Peyer's patch (tissue), 4 donors: ENCODE data around the gene FOXRED1. TPM values are rescaled to one million over a fixed set of nuclear protein-coding genes. Genes with fewer than 3 reads are reported as not detected.

Source experiments
- DNase-seq, 3 donors: peaks; one replicate each; pipeline ENCODE4 v3.0.0-alpha.2; 2017 to 2019
- H3K27ac ChIP-seq, 4 donors: fragments of 200-600 bp; sonication (generic); one replicate each; pipeline ENCODE4 v1.5.1; 2016 to 2019
- H3K27me3 ChIP-seq, 2 donors: fragments of 200-600 bp; sonication (generic); one replicate each; pipeline ENCODE4 v1.5.1; 2019
- H3K36me3 ChIP-seq, 3 donors: fragments of 200-600 bp; sonication (generic); one replicate each; pipeline ENCODE4 v1.5.1; 2016 to 2019
- H3K4me1 ChIP-seq, 4 donors: fragments of 200-600 bp; sonication (generic); one replicate each; pipeline ENCODE4 v1.5.1; 2016 to 2019
- H3K4me3 ChIP-seq, 4 donors: fragments of 200-600 bp; sonication (generic); 1 replicate in 3 of 4; 2 replicates in 1 of 4; pipeline ENCODE4 v1.5.1; 2016 to 2019; ENCODE audit warnings: mild to moderate bottlenecking in 1 of 4
- H3K9me3 ChIP-seq, 4 donors: fragments of 200-600 bp; sonication (generic); one replicate each; pipeline ENCODE4 v1.5.1; 2016 to 2019; ENCODE audit warnings: mild to moderate bottlenecking in 1 of 4
- POLR2A ChIP-seq, 2 donors: fragments of 450-650 bp; IDR thresholded peaks; one replicate each; pipeline ENCODE4 v1.5.1; 2017; ENCODE audit warnings: antibody characterized with exemption in 2 of 2, mild to moderate bottlenecking in 2 of 2, moderate library complexity in 2 of 2
- total RNA-seq, 4 donors: library from RNA; depleted of rRNA; stranded (reverse); fragments of >200 nt; gene quantifications; one replicate each; pipeline ENCODE4 v1.1.0, GENCODE V29; 2016
- TF ChIP-seq, protein P1 (sequence below), 6 experiments: fragments of 450-650 bp in 4 of 6; fragments of 200-600 bp in 2 of 6; sonication (generic) in 1 of 6; IDR thresholded peaks; one replicate each; pipeline ENCODE4 v1.5.1; 2017 to 2019; ENCODE audit warnings: antibody characterized with exemption in 6 of 6, mild to moderate bottlenecking in 3 of 6, moderate library complexity in 1 of 6

Gene FOXRED1
- total RNA-seq, 4 donors from 2014 or later: 15.9 to 47.9 (median 22.9) TPM

DNA sequence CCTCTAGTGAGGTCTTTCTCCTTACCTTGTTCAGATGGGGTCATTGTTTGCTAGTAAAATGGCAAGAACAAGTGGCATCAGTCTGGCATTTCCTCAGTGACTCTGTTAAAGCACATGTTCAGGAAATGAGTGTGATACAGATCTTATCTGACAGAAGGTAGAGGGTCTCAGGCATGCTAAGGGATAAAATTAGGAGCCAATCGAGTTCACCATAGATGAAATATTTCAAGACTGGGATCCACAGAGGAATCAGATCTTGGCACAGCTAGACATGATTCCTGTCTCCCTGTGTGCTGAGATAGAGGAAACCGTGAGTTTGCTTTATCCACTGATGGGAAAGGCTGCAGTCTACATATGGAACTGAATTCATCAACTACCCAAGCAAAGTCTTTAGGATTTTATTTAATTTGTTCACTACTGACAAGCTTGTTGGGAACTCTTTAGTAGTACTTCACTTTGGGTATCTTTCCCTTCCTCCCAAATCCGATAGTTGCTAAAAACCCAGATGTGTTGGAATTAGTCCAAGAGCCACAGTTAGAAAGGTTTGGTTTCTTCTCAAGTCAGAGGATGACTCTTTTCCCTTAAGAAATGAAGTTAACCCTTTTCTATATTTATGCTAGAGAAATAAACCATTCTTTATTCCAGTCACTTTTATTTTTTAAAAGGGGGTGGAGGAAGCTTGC is 39.0 kb upstream of the FOXRED1 start:
- Histone ChIP-seq H3K27ac (no peak overlapping the region), H3K4me1 (peaks cover 0 to 13% (median 0%) of the 10 kb centered on the region in 4 donors), H3K27me3 (no peaks in the 10 kb centered on the region), H3K9me3 (no peaks in the 10 kb centered on the region), H3K4me3 (no peak overlapping the region), H3K36me3 (peaks cover 0 to 11% (median 0%) of the 10 kb centered on the region in 3 donors)
- no peak for TF ChIP-seq POLR2A (IDR thresholded peaks at IDR 0.05)
- TF ChIP-seq, protein P1, sequence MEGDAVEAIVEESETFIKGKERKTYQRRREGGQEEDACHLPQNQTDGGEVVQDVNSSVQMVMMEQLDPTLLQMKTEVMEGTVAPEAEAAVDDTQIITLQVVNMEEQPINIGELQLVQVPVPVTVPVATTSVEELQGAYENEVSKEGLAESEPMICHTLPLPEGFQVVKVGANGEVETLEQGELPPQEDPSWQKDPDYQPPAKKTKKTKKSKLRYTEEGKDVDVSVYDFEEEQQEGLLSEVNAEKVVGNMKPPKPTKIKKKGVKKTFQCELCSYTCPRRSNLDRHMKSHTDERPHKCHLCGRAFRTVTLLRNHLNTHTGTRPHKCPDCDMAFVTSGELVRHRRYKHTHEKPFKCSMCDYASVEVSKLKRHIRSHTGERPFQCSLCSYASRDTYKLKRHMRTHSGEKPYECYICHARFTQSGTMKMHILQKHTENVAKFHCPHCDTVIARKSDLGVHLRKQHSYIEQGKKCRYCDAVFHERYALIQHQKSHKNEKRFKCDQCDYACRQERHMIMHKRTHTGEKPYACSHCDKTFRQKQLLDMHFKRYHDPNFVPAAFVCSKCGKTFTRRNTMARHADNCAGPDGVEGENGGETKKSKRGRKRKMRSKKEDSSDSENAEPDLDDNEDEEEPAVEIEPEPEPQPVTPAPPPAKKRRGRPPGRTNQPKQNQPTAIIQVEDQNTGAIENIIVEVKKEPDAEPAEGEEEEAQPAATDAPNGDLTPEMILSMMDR (IDR thresholded peaks at IDR 0.05): no peak
- no peak for DNase-seq

DNA sequence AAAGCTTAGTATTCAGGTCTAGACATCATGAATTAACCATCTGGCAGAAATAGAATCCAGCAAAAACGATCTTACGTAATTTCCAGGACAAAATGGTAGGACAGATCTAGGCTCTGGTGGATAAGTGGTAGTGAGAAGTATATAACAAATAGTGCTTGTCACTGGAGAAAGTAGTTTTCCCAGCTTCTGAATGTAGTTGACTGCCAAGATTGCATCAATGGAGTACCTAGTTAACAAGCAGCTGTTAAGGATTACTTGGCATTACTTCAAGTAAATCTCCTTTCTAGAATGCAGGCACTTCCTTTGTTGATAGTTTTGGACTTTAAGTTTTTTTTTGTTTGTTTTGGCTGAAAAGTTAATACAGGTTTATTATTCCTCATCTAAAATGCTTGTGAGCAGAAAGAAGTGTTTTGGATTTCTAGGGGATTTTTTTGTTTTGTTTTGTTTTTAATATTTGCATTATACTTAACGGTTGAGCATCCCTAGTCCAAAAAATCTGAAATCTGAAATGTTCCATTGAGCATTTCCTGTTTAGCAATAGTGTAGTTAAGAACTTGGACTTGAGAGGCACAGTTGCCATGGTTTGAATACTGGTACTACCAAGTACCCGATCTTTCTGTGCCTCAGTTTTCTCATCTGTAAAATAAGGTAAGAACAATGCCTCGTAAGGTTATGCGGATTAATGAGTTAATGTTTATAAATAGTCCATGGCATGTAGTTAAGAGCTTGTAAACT is 37.1 kb upstream of the FOXRED1 start:
- peaks cover 0 to 13% (median 0%) of the 10 kb centered on the region in 4 donors for H3K4me1 ChIP-seq
- no peaks in the 10 kb centered on the region for H3K9me3 ChIP-seq
- no peak for DNase-seq
- TF ChIP-seq, protein P1 (IDR thresholded peaks at IDR 0.05): no peak
- TF ChIP-seq POLR2A (IDR thresholded peaks at IDR 0.05): no peak
- no peaks in the 10 kb centered on the region for H3K27me3 ChIP-seq
- peaks cover 0 to 23% (median 0%) of the 10 kb centered on the region in 3 donors for H3K36me3 ChIP-seq
- no peak overlapping the region for H3K4me3 ChIP-seq
- no peak overlapping the region for H3K27ac ChIP-seq

DNA sequence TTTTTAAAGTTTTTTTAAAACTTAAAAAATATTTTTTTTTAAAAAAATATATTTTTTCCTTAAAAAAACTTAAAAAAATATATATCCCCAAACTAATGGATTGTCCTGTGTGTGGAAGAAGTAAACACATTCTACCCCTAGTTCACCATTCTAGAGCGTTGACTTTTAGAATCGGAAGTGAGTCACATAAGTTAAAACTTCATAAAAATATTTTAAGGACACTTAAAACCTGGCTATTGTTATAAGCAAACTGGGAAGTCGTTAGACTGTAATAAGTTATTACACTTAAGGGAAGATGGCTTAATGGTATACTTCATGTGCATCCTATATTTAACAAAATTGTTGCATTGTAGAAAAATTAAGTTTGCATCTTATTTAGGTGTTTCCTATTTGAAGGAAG is 36.3 kb upstream of the FOXRED1 start:
- Histone ChIP-seq H3K36me3 (peaks cover 0 to 23% (median 0%) of the 10 kb centered on the region in 3 donors), H3K4me1 (peaks cover 0 to 13% (median 0%) of the 10 kb centered on the region in 4 donors), H3K27ac (no peak overlapping the region), H3K9me3 (no peaks in the 10 kb centered on the region), H3K4me3 (no peak overlapping the region), H3K27me3 (no peaks in the 10 kb centered on the region)
- DNase-seq: no peak
- TF ChIP-seq, protein P1 (IDR thresholded peaks at IDR 0.05): no peak
- TF ChIP-seq POLR2A (IDR thresholded peaks at IDR 0.05): no peak

DNA sequence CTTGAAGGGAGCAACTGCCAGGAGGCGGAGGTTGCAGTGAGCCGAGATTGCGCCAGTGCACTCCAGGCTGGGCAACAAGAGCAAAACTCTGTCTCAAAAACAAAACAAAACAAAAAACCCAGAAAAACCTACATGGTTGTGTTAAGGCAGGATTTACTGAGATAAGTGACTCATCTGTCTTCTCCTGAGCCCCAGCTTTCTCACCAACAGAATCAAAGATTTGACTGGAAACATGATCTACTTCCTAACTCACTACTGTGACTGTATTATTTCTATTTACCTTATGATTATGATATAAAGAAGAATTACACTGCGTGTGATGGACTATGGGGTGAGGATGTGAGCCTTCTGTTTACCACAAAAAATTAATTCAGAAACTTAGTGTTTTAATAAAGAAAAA is 35.6 kb upstream of the FOXRED1 start:
- H3K4me1 ChIP-seq: peaks cover 0 to 13% (median 0%) of the 10 kb centered on the region in 4 donors
- no peaks in the 10 kb centered on the region for H3K27me3 ChIP-seq
- no peaks in the 10 kb centered on the region for H3K9me3 ChIP-seq
- no peak for DNase-seq
- H3K36me3 ChIP-seq: peaks cover 0 to 30% (median 0%) of the 10 kb centered on the region in 3 donors
- H3K4me3 ChIP-seq: no peak overlapping the region
- no peak for TF ChIP-seq POLR2A (IDR thresholded peaks at IDR 0.05)
- TF ChIP-seq, protein P1 (IDR thresholded peaks at IDR 0.05): no peak
- H3K27ac ChIP-seq: no peak overlapping the region

DNA sequence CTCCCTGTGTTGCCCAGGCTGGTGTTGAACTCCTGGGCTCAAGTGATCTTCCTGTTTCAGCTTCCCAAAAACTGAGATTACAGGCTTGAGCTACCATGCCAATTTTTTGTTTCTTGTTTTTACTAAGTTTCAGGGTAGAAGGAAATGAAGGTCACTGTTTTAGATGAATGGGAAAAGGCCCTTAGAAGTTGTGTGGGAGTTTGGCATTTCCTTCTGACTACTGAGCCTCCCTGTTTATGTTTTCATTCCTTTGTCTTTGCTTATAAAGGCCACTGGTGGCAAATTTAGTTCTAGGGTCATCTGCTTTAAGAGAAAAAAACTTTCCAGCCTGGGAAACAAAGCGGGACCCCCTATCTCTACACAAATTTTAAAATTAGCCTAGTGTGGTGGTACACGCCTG is 22.3 kb upstream of the FOXRED1 start:
- H3K36me3 ChIP-seq: peaks cover 0 to 33% (median 0%) of the 10 kb centered on the region in 3 donors
- no peak overlapping the region for H3K4me3 ChIP-seq
- no peak overlapping the region for H3K27ac ChIP-seq
- DNase-seq: no peak
- H3K4me1 ChIP-seq: no peaks in the 10 kb centered on the region
- no peaks in the 10 kb centered on the region for H3K9me3 ChIP-seq
- TF ChIP-seq, protein P1 (IDR thresholded peaks at IDR 0.05): no peak
- no peak for TF ChIP-seq POLR2A (IDR thresholded peaks at IDR 0.05)
- no peaks in the 10 kb centered on the region for H3K27me3 ChIP-seq
